OCI-LY7 (cell line): ENCODE data around the gene ADCY5. TPM values are rescaled to one million over a fixed set of nuclear protein-coding genes. Genes with fewer than 3 reads are reported as not detected.

Experiments used
- BruUV-seq: library from RNA; stranded (reverse); fragments of 400-500 nt; replicated peaks from 2 replicates; lab custom pipeline; 2021; lab: Mats Ljungman, UMichigan
- CTCF ChIA-PET: fragments of 300-600 bp; sonication (Branson Sonifier 250); formaldehyde crosslinking; loops from one replicate; lab custom pipeline; 2022; ENCODE audit warnings: antibody characterized with exemption; ENCODE audit not compliant: unreplicated experiment; lab: Charles Lee
- POLR2A ChIA-PET: fragments of 300-600 bp; sonication (Branson Sonifier 250); formaldehyde crosslinking; loops from one replicate; lab custom pipeline; 2022; ENCODE audit warnings: antibody characterized with exemption; lab: Charles Lee
- DNase-seq: peaks from one replicate; pipeline ENCODE4 v3.0.0-alpha.2; 2015; ENCODE audit warnings: low spot score
- H2AFZ ChIP-seq: fragments of 200-600 bp; sonication (generic), shearing (Covaris generic); 2 replicates; pipeline ENCODE4 v1.6.1; 2014; ENCODE audit warnings: mild to moderate bottlenecking, antibody characterized with exemption, low read length, moderate library complexity
- H3K27ac ChIP-seq: fragments of 200-600 bp; sonication (generic); 2 replicates; pipeline ENCODE4 v1.5.1; 2014; ENCODE audit warnings: mixed run types, low read depth, mild to moderate bottlenecking, moderate library complexity, low read length, inconsistent platforms; ENCODE audit not compliant: poor library complexity, severe bottlenecking
- H3K36me3 ChIP-seq: fragments of 200-600 bp; sonication (generic); 2 replicates; pipeline ENCODE4 v1.6.1; 2014; ENCODE audit warnings: mild to moderate bottlenecking, antibody characterized with exemption, low read length, moderate library complexity, mixed read lengths; ENCODE audit not compliant: insufficient read depth
- H3K4me1 ChIP-seq: fragments of 200-600 bp; sonication (generic); 2 replicates; pipeline ENCODE4 v1.5.1; 2014; ENCODE audit warnings: mild to moderate bottlenecking, low read length; ENCODE audit not compliant: insufficient read depth, poor library complexity, severe bottlenecking
- H3K4me2 ChIP-seq: fragments of 200-600 bp; sonication (generic); 2 replicates; pipeline ENCODE4 v1.6.1; 2014; ENCODE audit warnings: mild to moderate bottlenecking, low read length
- H3K4me3 ChIP-seq: fragments of 200-600 bp; sonication (generic); 2 replicates; pipeline ENCODE4 v1.5.1; 2014; ENCODE audit warnings: mild to moderate bottlenecking, low read depth, low read length; ENCODE audit not compliant: poor library complexity, severe bottlenecking
- H3K79me2 ChIP-seq: fragments of 200-600 bp; sonication (generic); 2 replicates; pipeline ENCODE4 v1.6.1; 2016; ENCODE audit warnings: low read depth, mild to moderate bottlenecking, low read length, moderate library complexity, mixed read lengths; ENCODE audit not compliant: insufficient read depth
- H3K9me2 ChIP-seq: fragments of 200-600 bp; sonication (generic); 2 replicates; pipeline ENCODE4 v1.6.1; 2016; ENCODE audit warnings: mild to moderate bottlenecking, low read length, mixed read lengths; ENCODE audit not compliant: insufficient read depth
- H3K9me3 ChIP-seq: fragments of 200-600 bp; sonication (generic); 2 replicates; pipeline ENCODE4 v1.6.1; 2014; ENCODE audit warnings: mild to moderate bottlenecking, mixed run types, low read length, mixed read lengths
- H4K20me1 ChIP-seq: fragments of 200-600 bp; sonication (generic); 2 replicates; pipeline ENCODE4 v1.6.1; 2014; ENCODE audit warnings: mild to moderate bottlenecking, antibody characterized with exemption, low read length, moderate library complexity, mixed read lengths; ENCODE audit not compliant: insufficient read depth
- CTCF ChIP-seq: fragments of 200-600 bp; sonication (generic); conservative IDR thresholded peaks from 2 replicates; pipeline ENCODE4 v1.5.1; 2014; ENCODE audit warnings: mild to moderate bottlenecking, antibody characterized with exemption, low read length, moderate library complexity, mixed read lengths
- EZH2phosphoT487 ChIP-seq: fragments of 200-600 bp; sonication (generic); IDR thresholded peaks from 2 replicates; pipeline ENCODE4 v1.6.1; 2018; ENCODE audit warnings: low read depth, borderline replicate concordance, mild to moderate bottlenecking, mixed run types, antibody characterized with exemption, low read length, moderate library complexity, mixed read lengths
- intact Hi-C: fragments of 100-400 bp; cut with micrococcal nuclease; formaldehyde crosslinking; loops from one replicate; pipeline ENCODE4 v1.10.0; 2022; ENCODE audit not compliant: unreplicated experiment
- total RNA-seq, 2 experiments: library from RNA; depleted of rRNA in 1 of 2; stranded (reverse); fragments of >200 nt in 1 of 2; shearing (Covaris generic) in 1 of 2; gene quantifications; 2 replicates each; pipeline ENCODE4 v1.2.3, GENCODE V29; 2014 to 2022

Gene ADCY5
- total RNA-seq, 2 experiments from 2014 or later: 0.03 to 0.63 TPM

- no peak overlapping the region for H3K4me3 ChIP-seq
- no peaks in the 10 kb centered on the region for H3K9me3 ChIP-seq
- no peak for DNase-seq
- intact Hi-C loops: no loop called here
- TF ChIP-seq EZH2phosphoT487 (no peak), CTCF (no peak)
- H2AFZ ChIP-seq: no peak overlapping the region
- no peak overlapping the region for H3K4me2 ChIP-seq
- BruUV-seq: no TSS peak
- ChIA-PET POLR2A (no interaction called here), CTCF (no interaction called here)
- H3K4me1 ChIP-seq: no peaks in the 10 kb centered on the region
- H4K20me1 ChIP-seq: no peaks in the 10 kb centered on the region
- no peaks in the 10 kb centered on the region for H3K36me3 ChIP-seq
- H3K27ac ChIP-seq: no peak overlapping the region
- H3K9me2 ChIP-seq: no peaks in the 10 kb centered on the region
- H3K79me2 ChIP-seq: no peaks in the 10 kb centered on the region
Observed at GRCh38 chr3:123486460-123486859, 37.6 kb upstream of the ADCY5 start.

- Histone ChIP-seq H3K4me1 (no peaks in the 10 kb centered on the region), H4K20me1 (no peaks in the 10 kb centered on the region), H3K4me2 (no peak overlapping the region), H3K27ac (no peak overlapping the region), H3K79me2 (no peaks in the 10 kb centered on the region), H3K36me3 (no peaks in the 10 kb centered on the region), H2AFZ (no peak overlapping the region), H3K9me3 (no peaks in the 10 kb centered on the region), H3K4me3 (no peak overlapping the region), H3K9me2 (no peaks in the 10 kb centered on the region)
- no TSS peak for BruUV-seq
- intact Hi-C loops: no loop called here
- DNase-seq: no peak
- POLR2A ChIA-PET: no interaction called here
- CTCF ChIA-PET: no interaction called here
- TF ChIP-seq CTCF: no peak
- no peak for TF ChIP-seq EZH2phosphoT487
Observed at GRCh38 chr3:123485551-123485950, 36.7 kb upstream of the ADCY5 start.

- Histone ChIP-seq H3K4me1 (no peaks in the 10 kb centered on the region), H3K9me3 (no peaks in the 10 kb centered on the region), H3K27ac (no peak overlapping the region), H3K79me2 (no peaks in the 10 kb centered on the region), H3K4me2 (no peak overlapping the region), H3K4me3 (no peak overlapping the region), H2AFZ (no peak overlapping the region), H3K9me2 (no peaks in the 10 kb centered on the region), H3K36me3 (no peaks in the 10 kb centered on the region), H4K20me1 (no peaks in the 10 kb centered on the region; the same call in 1 of the 2 replicates)
- intact Hi-C loops: no loop called here
- ChIA-PET POLR2A (interaction anchor here (1.4 kb wide), 1 partner anchor 11 kb away, joined by 4 read pairs; no protein-coding TSS in a partner anchor), CTCF (no interaction called here)
- no peak for DNase-seq
- no TSS peak for BruUV-seq
- TF ChIP-seq EZH2phosphoT487 (no peak), CTCF (no peak)
Observed at GRCh38 chr3:123483146-123483545, 34.3 kb upstream of the ADCY5 start.
